DMS 273 treated with DMSO at 0.1 percent for 48 hours (cell line): ENCODE results near the gene HMGN2.

Source experiments
- DNase-seq: peaks from one replicate; lab custom pipeline; 2025; lab: John Stamatoyannopoulos, UW

The HMGN2 gene

GRCh38 chr1:26472320-26472900 lies at the start of gene HMGN2:
TSS of gene HMGN2 (plus strand) at chr1:26472440. CDS start at chr1:26472613, 173 bp downstream.
- peak; percentile 71 for DNase-seq

DNA sequence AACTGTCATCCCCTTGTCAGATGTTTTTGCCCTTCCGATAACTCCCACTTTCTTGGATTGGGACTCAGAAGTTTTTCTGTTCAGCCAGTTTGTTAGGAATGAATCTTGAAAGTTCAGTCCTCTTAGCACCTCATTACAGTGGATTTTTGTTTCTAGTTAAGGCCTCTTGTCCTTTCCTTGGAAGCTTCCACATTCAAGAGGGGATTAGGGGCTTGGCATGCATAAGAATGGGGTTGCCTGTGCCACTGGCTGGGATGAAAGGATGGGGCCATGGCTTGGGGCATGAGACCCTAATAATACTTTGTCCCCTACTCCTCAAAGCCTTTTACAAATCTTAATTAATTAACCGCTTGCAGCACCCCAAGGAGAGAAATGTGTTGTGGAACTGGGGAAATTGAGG lies 42.5 kb upstream of the HMGN2 start:
- DNase-seq = no peak

GRCh38 chr1:26431979-26432695 lies 40.1 kb upstream of the HMGN2 start, which contains the start of gene DHDDS:
TSS of gene DHDDS (plus strand) at chr1:26432321. CDS start at chr1:26432946, 625 bp downstream.
- DNase-seq = peak; percentile 92

DNA sequence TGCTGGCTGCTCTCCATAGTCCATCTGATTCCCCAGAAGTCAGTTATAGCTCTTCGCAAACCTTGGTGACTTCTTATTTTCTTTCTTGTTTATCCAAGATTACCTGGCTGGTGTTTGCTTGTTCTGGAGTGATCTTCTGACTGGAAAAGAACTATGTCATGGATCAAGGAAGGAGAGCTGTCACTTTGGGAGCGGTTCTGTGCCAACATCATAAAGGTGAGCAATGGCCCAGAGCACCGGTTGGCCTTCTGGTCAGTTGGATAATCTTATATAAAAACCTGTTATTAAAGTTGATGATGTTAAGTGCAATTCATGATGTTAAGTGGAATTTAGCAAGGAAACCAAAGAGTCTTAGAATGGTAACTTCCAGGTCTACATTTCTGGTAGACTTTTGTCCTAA lies 39.4 kb upstream of the HMGN2 start:
- DNase-seq = no peak

GRCh38 chr1:26434161-26434752 lies 38.0 kb upstream of the HMGN2 start:
- DNase-seq = no peak

GRCh38 chr1:26438041-26438440 lies 34.2 kb upstream of the HMGN2 start:
- no peak for DNase-seq

GRCh38 chr1:26440259-26440658 lies 32.0 kb upstream of the HMGN2 start:
- DNase-seq = no peak

DNA sequence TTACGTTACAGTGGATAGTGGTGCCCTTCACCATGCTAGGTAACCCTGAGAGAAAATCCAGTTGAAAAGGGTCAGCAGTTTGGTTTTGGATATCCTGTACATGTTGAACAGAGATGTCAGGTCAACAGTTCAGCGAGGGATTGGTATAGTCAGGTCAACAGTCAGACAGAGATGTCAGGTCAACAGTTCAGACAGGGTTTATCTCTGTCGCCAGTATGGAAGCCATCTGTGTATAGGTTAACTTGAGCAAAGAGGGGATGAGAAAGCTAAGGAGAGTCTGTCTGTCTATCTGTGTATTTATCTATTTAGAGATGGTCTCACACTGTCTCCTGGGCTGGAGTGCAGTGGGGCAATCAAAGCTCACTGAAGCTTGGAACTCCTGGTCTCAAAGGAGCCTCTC lies 22.4 kb upstream of the HMGN2 start:
- no peak for DNase-seq

DNA sequence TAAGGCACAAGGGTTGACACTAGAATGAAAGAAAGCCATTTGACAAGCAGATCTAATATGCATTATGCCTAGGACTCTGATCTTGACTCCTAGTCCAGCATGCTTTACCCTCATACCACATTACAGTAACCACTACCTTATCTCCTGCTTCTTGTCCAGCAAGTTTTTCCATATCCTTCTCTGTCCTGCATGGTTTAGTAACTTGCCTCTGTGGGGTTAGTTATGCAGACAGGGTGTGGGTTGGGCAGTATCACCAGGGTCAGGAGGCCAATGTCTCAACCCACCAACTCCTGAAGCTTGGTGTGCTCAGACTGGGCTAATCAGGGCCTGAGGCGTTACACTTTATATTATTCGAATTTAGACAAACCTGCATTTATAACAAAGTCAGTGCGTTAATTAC lies 21.3 kb upstream of the HMGN2 start:
- no peak for DNase-seq

GRCh38 chr1:26452459-26453183 lies 19.6 kb upstream of the HMGN2 start:
- no peak for DNase-seq

- no peak for DNase-seq
Observed at GRCh38 chr1:26459148-26459547, 13.1 kb upstream of the HMGN2 start.

DNA sequence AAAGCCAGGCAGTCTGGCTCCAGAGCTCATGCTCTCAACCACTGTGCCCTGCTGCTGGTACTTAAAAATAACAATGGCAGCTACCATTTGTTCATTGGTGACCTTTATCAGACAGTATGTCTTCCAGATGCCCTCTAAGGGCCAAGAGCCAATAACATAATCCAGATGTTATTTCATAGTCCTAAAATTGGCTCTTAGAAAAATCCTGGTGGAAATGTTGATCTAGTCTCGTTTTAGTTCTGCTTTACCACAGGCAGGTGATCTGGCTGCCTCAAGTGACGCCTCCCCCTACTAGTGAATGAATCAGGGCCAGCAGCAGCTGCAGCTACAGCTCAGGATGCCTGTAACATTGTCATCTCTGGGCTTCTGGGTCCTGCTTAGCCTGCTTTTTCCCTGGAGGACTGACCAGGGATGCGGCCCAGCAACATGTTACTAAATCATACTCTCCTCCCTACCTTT lies 12.6 kb upstream of the HMGN2 start:
- no peak for DNase-seq

DNA sequence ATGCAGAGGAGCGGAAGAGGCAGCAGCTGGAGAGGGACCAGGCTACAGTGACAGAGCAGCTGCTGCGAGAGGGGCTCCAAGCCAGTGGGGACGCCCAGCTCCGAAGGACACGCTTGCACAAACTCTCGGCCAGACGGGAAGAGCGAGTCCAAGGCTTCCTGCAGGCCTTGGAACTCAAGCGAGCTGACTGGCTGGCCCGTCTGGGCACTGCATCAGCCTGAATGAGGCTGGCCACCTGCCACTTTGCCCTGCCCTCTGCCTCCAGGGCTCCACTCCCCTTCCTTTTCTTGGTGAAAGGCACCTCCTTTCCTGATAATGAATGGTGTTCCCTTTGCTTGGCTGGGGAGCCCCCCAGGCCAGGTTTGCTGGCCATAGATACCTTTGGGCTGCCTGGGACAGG lies 3.3 kb upstream of the HMGN2 start:
- peak; percentile 25 for DNase-seq

- DNase-seq = peak; percentile 57
Observed at GRCh38 chr1:26469558-26469957, 2.7 kb upstream of the HMGN2 start.

DNA sequence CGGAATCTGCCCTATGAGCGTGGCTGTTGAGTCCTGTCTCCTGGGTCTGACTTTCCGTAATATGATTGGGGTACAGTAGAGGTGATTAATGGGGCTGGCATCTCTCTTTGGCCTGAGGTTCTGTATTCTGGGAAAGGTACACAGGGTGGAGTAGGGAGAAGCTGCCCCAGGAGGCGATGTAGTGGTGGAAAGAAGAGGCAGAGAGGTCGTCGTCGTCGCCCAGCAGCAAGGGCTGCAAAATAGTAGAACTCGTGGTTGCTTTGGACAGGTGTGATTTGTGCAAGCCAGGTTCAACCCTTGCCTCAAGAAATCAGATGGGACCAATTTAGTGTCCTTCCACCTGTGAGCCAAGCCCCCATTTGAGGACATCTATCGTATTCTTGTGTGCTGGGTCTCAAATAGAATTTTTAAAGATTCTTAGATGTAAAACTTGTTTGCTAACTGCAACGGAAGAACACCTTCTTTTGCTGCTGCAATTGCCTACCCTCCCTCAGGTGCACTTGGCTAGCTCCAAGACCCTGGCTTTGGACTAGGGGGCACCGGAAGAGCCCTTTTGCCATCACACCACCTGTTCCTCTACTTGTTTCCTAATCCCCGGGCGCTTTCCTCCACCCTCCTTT lies 1.3 kb upstream of the HMGN2 start:
- no peak for DNase-seq

- peak; percentile 71 for DNase-seq
Observed at GRCh38 chr1:26471498-26472319, 531 bp upstream of the HMGN2 start.

GRCh38 chr1:26472901-26473845 lies 933 bp downstream of the HMGN2 start:
- peak; percentile 88 for DNase-seq

DNA sequence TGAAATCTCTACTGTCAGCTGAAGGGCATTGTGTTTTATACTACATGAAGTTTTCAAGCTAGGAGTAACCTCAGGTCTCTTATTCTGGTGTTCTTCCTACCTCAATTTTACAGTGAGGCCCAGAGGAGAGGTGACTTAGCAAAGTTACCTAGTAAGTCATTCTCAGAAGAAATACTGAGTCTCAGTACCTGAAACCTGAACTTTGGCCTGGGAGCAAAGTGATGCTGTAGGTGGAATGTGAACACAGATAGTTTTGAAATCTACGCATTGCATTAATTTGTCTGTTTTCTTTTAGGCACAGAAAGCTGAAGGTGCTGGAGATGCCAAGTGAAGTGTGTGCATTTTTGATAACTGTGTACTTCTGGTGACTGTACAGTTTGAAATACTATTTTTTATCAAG lies 2.6 kb downstream of the HMGN2 start:
- no peak for DNase-seq

- no peak for DNase-seq
Observed at GRCh38 chr1:26475989-26476388, 3.7 kb downstream of the HMGN2 start.

DNA sequence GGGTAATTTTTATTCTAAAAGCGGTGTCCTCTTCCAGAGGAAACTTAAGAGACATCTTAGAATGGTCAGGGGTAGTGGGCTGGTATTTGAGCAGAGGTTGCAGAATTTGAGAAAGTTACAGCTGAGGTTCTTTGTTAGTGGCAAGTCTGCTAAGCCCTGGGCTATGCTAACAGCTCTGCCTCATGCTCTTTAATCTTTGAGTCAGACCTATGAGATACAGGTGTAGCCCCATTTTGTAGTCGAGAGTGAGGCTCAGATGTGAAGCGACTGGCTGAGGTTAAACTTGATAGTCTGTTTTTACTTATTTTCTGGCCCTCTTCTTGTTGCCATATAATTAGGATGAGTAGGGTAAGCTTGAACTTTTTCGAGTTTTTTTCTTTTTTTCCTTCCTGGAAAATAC lies 4.7 kb downstream of the HMGN2 start:
- no peak for DNase-seq
